ENCODE measurements around the gene GJB2.

The GJB2 gene

GRCh38 chr13:20170921-20171320 lies 21.8 kb downstream of the GJB2 start:
- TF ChIP-seq CEBPB (IDR thresholded peaks at IDR 0.05), result no peak
- no peak for TF ChIP-seq EGR1 (IDR thresholded peaks at IDR 0.05)
- TF ChIP-seq NFIC (IDR thresholded peaks at IDR 0.05), result no peak
- no peak for TF ChIP-seq CREB1 (IDR thresholded peaks at IDR 0.05; ENCODE audit: low read depth)
- no peak for TF ChIP-seq TAF1 (IDR thresholded peaks at IDR 0.05; ENCODE audit: low read depth)

GRCh38 chr13:20168396-20168795 lies 24.3 kb downstream of the GJB2 start:
- TF ChIP-seq EP300 (IDR thresholded peaks at IDR 0.05; ENCODE audit: borderline replicate concordance) (no peak), REST (IDR thresholded peaks at IDR 0.05; ENCODE audit: low read depth) (no peak), CREB1 (IDR thresholded peaks at IDR 0.05; ENCODE audit: low read depth) (no peak), NFIC (IDR thresholded peaks at IDR 0.05) (no peak), TCF12 (IDR thresholded peaks at IDR 0.05; ENCODE audit: low read depth) (no peak), CEBPB (IDR thresholded peaks at IDR 0.05) (no peak), FOXM1 (IDR thresholded peaks at IDR 0.05; ENCODE audit: borderline replicate concordance, low read depth) (no peak), TAF1 (IDR thresholded peaks at IDR 0.05; ENCODE audit: low read depth) (no peak), RAD21 (IDR thresholded peaks at IDR 0.05; ENCODE audit: low read depth) (no peak), YY1 (IDR thresholded peaks at IDR 0.05; ENCODE audit: low read depth) (no peak), USF1 (IDR thresholded peaks at IDR 0.05) (no peak), ZBTB7A (IDR thresholded peaks at IDR 0.05; ENCODE audit: low read depth) (no peak), MAX (IDR thresholded peaks at IDR 0.05) (no peak), EGR1 (IDR thresholded peaks at IDR 0.05) (no peak), TEAD4 (IDR thresholded peaks at IDR 0.05) (no peak)

GRCh38 chr13:20165417-20166257 lies 27.1 kb downstream of the GJB2 start:
- TF ChIP-seq REST (IDR thresholded peaks at IDR 0.05; ENCODE audit: low read depth), result no peak
- TF ChIP-seq ZBTB7A (IDR thresholded peaks at IDR 0.05; ENCODE audit: low read depth), result no peak
- no peak for TF ChIP-seq EP300 (IDR thresholded peaks at IDR 0.05; ENCODE audit: borderline replicate concordance)
- no peak for TF ChIP-seq EGR1 (IDR thresholded peaks at IDR 0.05)
- no peak for TF ChIP-seq TAF1 (IDR thresholded peaks at IDR 0.05; ENCODE audit: low read depth)
- no peak for TF ChIP-seq FOXM1 (IDR thresholded peaks at IDR 0.05; ENCODE audit: borderline replicate concordance, low read depth)
- no peak for TF ChIP-seq TEAD4 (IDR thresholded peaks at IDR 0.05)
- TF ChIP-seq NFIC (IDR thresholded peaks at IDR 0.05), result no peak
- no peak for TF ChIP-seq CREB1 (IDR thresholded peaks at IDR 0.05; ENCODE audit: low read depth)
- TF ChIP-seq RAD21 (IDR thresholded peaks at IDR 0.05; ENCODE audit: low read depth), result no peak
- no peak for TF ChIP-seq CEBPB (IDR thresholded peaks at IDR 0.05)

GRCh38 chr13:20161951-20162300 lies 30.8 kb downstream of the GJB2 start:
- TF ChIP-seq FOXM1 (IDR thresholded peaks at IDR 0.05; ENCODE audit: borderline replicate concordance, low read depth) (no peak), NFIC (IDR thresholded peaks at IDR 0.05) (no peak), CEBPB (IDR thresholded peaks at IDR 0.05) (no peak)

GRCh38 chr13:20161275-20161950 lies 31.3 kb downstream of the GJB2 start:
- TF ChIP-seq REST (IDR thresholded peaks at IDR 0.05; ENCODE audit: low read depth), result no peak
- no peak for TF ChIP-seq CEBPB (IDR thresholded peaks at IDR 0.05)
- TF ChIP-seq FOXM1 (IDR thresholded peaks at IDR 0.05; ENCODE audit: borderline replicate concordance, low read depth), result no peak
- TF ChIP-seq MAX (IDR thresholded peaks at IDR 0.05), result no peak; the same call in 1 of the 2 replicates
- no peak for TF ChIP-seq CREB1 (IDR thresholded peaks at IDR 0.05; ENCODE audit: low read depth)
- no peak for TF ChIP-seq TAF1 (IDR thresholded peaks at IDR 0.05; ENCODE audit: low read depth)
- TF ChIP-seq ZBTB7A (IDR thresholded peaks at IDR 0.05; ENCODE audit: low read depth), result no peak
- no peak for TF ChIP-seq EP300 (IDR thresholded peaks at IDR 0.05; ENCODE audit: borderline replicate concordance)
- TF ChIP-seq EGR1 (IDR thresholded peaks at IDR 0.05), result no peak; the same call in 1 of the 2 replicates
- no peak for TF ChIP-seq YY1 (IDR thresholded peaks at IDR 0.05; ENCODE audit: low read depth)
- no peak for TF ChIP-seq USF1 (IDR thresholded peaks at IDR 0.05)
- TF ChIP-seq RAD21 (IDR thresholded peaks at IDR 0.05; ENCODE audit: low read depth), result no peak
- no peak for TF ChIP-seq NFIC (IDR thresholded peaks at IDR 0.05)
- TF ChIP-seq TCF12 (IDR thresholded peaks at IDR 0.05; ENCODE audit: low read depth), result no peak
